ENCODE data around the gene MBTPS1.

DNA sequence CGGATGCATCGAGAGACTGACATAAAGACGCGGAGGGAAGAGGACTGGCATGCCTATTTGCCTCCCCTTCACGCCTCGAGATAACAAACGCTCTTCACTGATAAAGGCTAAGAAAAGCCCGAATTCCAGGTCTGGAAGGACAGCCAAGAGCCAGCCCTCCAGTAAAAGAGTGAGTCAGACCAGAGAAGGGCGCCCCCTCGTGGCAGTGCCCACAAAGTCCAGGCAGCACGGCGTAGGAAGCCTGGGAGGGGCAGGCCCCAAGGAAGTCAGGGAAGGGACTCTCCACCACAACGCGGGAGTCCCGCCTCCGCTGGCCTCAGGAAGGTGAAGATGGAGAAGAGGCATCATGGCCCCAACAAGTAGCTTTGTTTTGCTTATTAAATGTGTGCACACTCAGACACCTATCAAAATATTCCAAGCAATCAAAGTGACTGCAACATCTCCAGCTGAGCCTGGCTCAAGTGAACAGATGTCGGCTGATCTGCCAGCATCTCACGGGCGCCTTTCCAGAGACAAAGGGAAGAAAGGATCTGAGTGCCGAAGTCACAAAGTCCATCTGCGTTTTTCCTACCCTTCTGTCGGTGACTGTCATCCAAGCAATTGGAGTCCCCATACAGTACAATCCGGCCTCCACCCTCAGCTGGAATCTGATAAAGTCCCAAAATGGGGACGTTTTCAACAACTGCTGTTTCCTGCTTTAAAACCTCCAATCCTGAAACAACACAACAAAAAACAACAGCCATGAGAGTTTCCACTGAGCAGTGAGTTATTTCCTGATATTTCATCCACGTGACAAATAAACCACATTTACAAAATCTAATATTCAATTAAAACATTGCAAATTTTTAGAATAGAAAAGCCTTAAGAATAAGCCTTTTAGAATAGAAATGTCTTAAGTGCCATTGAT is 53.8 kb downstream of the MBTPS1 start:
- TF ChIP-seq, protein P1, sequence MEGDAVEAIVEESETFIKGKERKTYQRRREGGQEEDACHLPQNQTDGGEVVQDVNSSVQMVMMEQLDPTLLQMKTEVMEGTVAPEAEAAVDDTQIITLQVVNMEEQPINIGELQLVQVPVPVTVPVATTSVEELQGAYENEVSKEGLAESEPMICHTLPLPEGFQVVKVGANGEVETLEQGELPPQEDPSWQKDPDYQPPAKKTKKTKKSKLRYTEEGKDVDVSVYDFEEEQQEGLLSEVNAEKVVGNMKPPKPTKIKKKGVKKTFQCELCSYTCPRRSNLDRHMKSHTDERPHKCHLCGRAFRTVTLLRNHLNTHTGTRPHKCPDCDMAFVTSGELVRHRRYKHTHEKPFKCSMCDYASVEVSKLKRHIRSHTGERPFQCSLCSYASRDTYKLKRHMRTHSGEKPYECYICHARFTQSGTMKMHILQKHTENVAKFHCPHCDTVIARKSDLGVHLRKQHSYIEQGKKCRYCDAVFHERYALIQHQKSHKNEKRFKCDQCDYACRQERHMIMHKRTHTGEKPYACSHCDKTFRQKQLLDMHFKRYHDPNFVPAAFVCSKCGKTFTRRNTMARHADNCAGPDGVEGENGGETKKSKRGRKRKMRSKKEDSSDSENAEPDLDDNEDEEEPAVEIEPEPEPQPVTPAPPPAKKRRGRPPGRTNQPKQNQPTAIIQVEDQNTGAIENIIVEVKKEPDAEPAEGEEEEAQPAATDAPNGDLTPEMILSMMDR (IDR thresholded peaks at IDR 0.05): peak; percentile 91 to 99 (median 92)
- no peak for TF ChIP-seq POLR2A (IDR thresholded peaks at IDR 0.05)

Data from adrenal gland (tissue), 5 donors.